Raji (cell line): Measurements from ENCODE around the gene IL15.

Source experiments
- POLR2A ChIP-seq: IDR thresholded peaks from 2 replicates; pipeline ENCODE4 v1.6.1; 2011; ENCODE audit warnings: low read depth, low read length, control low read depth; ENCODE audit not compliant: insufficient read depth

IL15 gene

GRCh38 chr4:141727420-141727819 is 91.0 kb downstream of the IL15 start:
- TF ChIP-seq POLR2A = no peak

DNA sequence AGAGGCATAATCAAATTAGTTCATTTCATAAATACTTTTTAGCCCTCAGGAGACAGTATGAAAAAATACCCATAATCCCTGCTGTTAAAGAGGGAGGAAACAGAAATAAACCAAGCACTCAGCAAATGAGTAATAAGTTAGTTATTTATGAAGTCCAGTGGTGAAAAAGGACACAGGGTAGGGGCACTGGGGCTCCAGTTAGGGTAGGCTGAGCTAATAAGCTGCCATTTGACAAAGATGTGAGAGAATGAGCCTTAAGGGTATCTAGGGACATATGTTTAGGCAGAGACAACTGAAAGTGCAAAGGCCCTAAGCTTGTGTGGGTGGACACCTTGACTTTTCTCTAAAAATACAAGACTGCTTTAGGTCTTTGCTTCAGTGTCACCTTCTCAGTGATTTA is 94.4 kb downstream of the IL15 start:
- no peak for TF ChIP-seq POLR2A

DNA sequence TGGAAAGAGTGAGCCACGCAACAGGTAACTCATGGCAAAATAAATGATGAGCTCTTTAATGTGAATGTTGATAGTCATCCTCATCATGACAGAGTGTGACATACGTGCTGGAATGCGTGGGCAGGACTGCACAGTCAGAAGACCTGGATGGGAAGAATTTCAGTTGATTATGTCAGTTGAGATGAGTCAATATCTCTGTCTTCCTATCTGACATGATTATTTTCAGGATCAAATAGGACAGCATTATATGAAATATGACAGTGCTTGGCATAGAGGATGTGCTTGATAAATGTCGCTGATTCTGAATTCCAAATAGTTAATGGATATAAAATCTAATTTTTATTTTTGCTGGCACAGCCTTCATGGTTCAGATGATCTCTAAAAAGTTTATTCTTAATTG is 95.1 kb downstream of the IL15 start:
- TF ChIP-seq POLR2A = no peak

DNA sequence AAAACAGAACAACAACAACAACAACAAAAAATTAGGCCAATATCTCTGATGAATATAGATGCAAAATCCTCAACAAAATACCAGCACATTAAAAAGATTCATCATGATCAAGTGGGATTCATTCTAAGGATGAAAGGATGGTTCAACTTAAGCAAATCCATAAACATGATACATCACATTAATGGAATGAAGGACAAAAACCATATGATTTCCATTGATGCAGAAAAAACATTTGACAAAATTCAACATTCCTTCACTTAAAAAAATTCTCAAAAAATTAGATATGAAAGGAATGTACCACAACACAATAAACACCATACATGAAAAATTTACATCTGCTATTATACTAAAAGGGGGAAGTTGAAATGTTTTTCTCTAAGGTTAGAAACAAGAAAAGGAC is 103.3 kb downstream of the IL15 start:
- no peak for TF ChIP-seq POLR2A

DNA sequence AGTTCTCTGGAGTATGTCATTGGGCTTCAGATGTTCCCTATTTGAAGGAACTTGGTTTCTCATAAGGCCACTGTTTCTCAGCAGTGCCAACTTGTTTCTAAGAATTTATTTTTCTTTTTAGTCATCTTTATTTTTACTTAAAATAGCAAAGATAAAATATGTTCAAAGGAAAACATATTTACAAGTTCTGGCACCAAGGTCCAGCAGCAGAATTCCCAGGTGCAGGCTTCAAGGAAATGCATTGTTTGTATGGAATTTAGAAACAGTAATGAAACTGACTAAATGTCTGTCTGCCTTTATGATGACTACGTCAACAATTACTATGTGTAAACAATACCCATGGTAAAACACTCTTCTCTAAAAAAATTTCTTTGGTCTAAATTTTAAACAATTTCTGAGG is 109.6 kb downstream of the IL15 start:
- TF ChIP-seq POLR2A = no peak

- TF ChIP-seq POLR2A = no peak
Observed at GRCh38 chr4:141757287-141757686, 120.9 kb downstream of the IL15 start.

DNA sequence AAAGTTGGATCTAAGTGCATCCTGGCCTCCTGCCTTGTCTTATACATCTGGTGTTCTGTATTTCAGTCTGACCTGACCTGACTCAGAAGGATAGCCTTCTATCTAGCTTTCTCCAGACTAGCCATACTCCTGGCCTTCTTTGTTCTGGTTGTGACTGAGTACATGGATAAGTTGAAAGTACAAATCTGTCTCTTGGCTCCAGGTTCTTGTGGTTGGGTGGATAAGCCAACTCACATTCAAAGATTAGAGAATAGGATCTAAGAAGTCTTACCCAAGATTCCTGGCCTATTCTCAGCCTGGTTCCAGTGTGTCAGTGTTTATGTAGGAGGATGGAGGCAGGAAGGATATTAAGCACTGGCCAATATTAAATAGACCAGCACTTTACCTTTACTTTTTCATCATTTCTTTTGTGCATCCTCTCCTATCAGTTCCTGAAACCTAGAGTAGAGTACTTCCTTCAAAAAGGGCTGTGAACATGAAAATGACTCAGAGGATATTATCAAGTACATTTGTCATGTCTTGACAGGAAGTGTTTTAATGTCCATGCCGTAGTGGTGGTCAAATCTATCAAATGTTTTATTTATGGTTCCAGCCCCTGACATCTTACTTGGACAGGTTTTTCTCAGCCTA is 123.5 kb downstream of the IL15 start:
- no peak for TF ChIP-seq POLR2A

DNA sequence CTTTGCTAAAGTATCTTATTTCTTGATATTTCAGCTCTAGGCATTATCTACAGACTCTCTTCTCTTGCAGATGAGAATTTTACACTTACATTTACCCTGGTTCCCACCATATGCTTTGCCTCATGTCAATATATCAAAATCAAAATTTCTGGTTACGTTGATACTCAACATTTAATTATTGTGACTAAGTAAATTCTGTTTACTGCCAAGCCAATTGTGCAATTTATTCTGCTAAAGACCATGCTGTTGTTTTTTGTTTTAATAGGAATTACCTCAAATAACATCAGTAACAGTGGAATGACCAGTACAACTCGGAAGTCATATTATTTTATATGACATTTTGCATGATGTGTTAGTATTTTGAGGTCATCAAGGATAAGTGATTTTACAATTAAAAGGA is 125.5 kb downstream of the IL15 start:
- no peak for TF ChIP-seq POLR2A

DNA sequence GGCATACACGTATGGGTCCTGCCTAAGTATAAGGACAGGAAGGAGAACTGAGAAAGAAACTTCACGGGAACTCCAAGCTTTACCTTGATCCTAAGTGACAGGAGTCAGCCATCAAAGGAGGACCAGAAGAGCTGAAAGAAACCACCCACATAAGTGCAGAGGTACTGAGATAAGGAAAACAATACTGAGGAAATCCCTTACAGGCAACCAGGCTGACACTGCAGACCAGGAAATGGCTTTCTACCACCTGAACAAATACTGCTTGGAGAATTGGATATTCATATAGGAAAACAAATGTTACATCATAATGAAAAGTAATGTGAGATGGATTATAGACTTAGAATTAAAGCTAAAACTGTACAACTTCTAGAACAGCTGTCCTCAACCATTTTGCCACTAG is 127.0 kb downstream of the IL15 start:
- no peak for TF ChIP-seq POLR2A

DNA sequence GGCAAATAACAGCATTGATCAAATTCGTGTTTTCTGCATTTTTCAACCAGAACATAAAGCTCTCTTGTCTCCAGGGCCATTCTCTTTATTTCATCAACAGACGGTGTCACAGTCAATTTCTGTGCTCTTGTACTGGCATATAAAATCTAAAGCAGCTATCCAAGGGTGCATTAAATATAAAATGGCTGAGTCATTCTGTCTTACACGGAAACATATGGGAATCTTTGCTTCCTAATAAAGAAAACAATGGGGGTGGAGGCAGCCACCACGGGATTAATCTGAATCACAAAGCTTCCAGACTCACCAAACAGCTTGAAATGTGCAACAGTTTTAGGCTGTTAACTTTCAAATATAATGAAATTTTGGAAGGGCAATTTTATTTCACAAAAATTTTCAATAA is 132.6 kb downstream of the IL15 start:
- no peak for TF ChIP-seq POLR2A

DNA sequence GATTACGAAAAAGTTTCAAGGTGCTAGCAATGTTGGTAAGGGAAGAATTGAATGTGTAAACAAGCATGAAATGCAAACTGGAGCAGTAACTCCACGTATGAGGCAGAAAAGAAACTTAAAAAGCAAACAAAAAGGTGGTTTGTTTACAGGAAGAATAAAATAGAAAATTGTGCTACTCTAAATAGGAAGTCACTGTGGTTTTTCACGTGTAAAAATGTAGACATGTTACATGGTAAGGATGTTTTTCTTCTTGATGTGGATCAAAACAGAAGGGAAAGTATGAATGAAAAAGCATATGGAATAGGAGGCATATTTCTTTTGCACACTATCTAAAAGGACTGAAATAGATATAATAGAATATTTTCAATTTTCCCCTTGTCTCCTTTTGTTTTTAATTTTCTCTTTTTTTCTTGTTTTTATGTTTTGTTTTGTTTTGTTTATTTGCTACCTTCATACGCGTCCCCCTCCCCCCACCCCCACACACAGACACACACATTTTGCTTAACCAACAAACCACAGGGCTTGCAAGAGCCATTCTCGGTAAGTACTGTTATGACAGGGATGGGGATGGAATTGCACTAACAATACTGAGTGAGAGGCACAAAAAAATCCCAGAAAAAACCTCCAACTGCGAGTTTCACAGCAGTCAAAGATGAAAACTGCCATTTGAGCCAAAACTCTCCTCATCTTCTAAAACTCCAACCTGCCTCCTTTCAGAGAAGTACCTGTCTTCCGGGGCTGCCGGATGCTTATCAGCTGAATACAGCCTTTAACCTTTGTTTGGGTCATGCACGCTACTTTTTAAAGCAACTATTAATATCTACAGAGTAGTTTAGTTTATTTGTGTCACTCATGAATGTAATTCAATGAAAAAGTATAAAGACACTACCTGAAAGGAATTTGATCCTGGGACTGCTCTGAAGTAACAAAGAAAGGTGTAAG is 135.8 kb downstream of the IL15 start:
- no peak for TF ChIP-seq POLR2A

DNA sequence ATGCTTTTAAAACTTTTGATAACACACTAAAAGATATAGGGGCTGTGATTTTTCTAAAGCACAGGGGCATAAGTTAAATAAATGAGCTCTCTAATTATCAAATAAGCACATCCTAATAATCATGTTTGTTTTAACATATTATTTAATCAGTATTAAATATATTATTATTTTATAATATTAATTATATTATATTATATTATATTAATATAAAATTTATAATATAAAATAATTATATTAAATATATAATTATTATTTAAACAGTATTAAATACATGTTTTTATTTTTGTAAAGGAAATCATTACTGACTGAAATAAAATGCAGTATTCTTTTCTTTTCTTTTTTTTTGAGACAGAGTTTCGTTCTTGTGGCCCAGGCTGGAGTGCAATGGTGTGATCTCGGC is 136.5 kb downstream of the IL15 start:
- TF ChIP-seq POLR2A = no peak

DNA sequence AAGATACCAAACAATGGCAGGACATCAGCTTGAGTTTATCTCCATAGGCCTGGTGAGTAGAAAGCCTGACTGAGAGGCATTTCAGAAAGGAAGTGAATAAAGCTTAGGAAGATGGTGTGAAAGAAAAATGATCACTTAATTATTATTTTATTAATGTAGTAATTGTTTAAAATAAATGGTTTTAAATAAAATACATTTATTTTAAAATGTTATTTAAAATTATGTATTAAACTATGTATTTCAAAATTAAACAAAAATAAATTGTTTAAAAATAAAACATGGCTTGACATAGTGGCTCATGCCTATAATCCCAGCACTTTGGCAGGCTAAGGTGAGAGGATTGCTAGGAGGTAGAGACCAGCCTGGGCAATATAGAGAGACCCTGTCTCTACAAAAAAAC is 145.8 kb downstream of the IL15 start:
- TF ChIP-seq POLR2A = no peak
